AG04449 (cell line): ENCODE results near the gene POFUT1.

Experiments used
- CTCF ChIA-PET: fragments of 350-600 bp; formaldehyde crosslinking; extraction: SDS; loops from one replicate; lab custom pipeline; 2021; ENCODE audit warnings: antibody characterized with exemption; lab: Yijun Ruan, JAX
- POLR2A ChIA-PET: fragments of 400-600, 350-600 bp; formaldehyde crosslinking; extraction: SDS; loops from one replicate; lab custom pipeline; 2020; ENCODE audit warnings: antibody characterized with exemption, inconsistent platforms; lab: Yijun Ruan, JAX
- DNase-seq: peaks from one replicate; pipeline ENCODE4 v3.0.0-alpha.2; 2010; ENCODE audit warnings: low read depth, low spot score
- H3K4me3 ChIP-seq: 2 replicates; pipeline ENCODE4 v1.5.1; 2011; ENCODE audit warnings: low read depth, mild to moderate bottlenecking, control low read depth, low read length
- TF ChIP-seq, protein P1 (sequence below): IDR thresholded peaks from one replicate; pipeline ENCODE4 v1.5.1; 2011; ENCODE audit warnings: mild to moderate bottlenecking, moderate library complexity, low read length, control low read depth, inconsistent platforms; ENCODE audit not compliant: insufficient read depth; ENCODE audit errors: missing control alignments

The POFUT1 gene

DNA sequence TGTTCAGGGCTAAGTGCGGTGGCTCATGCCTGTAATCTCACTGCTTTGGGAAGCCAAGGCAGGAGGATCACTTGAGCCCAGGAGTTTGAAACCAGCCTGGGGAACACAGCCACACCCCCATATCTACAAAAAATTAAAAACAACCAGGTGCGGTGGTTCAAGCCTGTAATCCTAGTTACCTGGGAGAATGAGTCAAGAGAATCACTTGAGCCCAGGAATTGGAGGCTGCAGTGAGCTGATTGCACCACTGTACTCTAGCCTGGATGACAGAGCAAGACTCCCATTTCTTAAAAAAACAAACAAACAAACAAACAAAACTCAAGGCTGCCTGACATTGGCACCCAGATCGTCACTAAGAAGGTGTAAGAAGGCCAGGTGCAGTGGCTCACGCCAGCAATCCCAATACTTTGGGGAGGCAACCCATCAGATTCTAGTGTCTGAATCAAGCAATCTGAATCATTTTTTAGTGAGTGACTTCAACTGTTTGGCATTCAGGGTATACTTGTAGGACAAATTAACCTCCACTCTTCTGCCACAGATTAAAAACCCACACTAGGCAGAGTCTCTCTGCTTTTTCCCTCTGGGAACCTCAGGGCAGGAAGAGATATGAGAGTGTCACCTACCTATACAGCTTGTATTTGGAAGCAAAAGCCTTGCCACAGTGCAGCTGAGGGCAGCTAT, 6.2 kb upstream of the POFUT1 start:
- DNase-seq = no peak
- TF ChIP-seq, protein P1, sequence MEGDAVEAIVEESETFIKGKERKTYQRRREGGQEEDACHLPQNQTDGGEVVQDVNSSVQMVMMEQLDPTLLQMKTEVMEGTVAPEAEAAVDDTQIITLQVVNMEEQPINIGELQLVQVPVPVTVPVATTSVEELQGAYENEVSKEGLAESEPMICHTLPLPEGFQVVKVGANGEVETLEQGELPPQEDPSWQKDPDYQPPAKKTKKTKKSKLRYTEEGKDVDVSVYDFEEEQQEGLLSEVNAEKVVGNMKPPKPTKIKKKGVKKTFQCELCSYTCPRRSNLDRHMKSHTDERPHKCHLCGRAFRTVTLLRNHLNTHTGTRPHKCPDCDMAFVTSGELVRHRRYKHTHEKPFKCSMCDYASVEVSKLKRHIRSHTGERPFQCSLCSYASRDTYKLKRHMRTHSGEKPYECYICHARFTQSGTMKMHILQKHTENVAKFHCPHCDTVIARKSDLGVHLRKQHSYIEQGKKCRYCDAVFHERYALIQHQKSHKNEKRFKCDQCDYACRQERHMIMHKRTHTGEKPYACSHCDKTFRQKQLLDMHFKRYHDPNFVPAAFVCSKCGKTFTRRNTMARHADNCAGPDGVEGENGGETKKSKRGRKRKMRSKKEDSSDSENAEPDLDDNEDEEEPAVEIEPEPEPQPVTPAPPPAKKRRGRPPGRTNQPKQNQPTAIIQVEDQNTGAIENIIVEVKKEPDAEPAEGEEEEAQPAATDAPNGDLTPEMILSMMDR = no peak
- CTCF ChIA-PET = interaction anchor here (1.2 to 1.3 kb wide), 2 partner anchors 8 to 10 kb away, joined by 3 to 4 read pairs; no protein-coding TSS in a partner anchor
- H3K4me3 ChIP-seq = no peak overlapping the region
- POLR2A ChIA-PET = interaction anchor here (0.6 kb wide), 1 partner anchor 27 kb away, joined by 3 read pairs; no protein-coding TSS in a partner anchor

DNA sequence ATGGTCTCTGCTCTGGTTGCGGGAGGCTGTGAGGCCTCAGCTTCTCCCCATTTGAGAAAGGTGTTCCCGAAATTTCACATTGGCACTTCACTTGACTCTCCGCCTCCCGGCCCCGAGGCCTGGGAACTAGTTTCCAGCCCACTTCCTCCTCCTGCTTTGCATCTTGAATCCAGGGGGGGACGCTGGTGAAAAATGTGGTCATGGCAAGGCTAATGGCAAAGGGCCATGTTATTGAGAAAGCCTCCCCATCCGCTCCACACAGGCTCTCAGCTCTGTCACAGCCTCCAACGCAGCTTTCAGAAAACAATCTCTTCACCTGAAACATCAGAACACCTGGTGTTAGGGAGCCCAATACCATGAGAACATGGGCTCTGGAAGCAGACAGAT, 5.7 kb upstream of the POFUT1 start:
- ChIA-PET POLR2A (no interaction called here), CTCF (interaction anchor here (1.2 to 1.3 kb wide), 2 partner anchors 9 to 11 kb away, joined by 3 to 4 read pairs; no protein-coding TSS in a partner anchor)
- no peak overlapping the region for H3K4me3 ChIP-seq
- TF ChIP-seq, protein P1 = no peak
- no peak for DNase-seq

DNA sequence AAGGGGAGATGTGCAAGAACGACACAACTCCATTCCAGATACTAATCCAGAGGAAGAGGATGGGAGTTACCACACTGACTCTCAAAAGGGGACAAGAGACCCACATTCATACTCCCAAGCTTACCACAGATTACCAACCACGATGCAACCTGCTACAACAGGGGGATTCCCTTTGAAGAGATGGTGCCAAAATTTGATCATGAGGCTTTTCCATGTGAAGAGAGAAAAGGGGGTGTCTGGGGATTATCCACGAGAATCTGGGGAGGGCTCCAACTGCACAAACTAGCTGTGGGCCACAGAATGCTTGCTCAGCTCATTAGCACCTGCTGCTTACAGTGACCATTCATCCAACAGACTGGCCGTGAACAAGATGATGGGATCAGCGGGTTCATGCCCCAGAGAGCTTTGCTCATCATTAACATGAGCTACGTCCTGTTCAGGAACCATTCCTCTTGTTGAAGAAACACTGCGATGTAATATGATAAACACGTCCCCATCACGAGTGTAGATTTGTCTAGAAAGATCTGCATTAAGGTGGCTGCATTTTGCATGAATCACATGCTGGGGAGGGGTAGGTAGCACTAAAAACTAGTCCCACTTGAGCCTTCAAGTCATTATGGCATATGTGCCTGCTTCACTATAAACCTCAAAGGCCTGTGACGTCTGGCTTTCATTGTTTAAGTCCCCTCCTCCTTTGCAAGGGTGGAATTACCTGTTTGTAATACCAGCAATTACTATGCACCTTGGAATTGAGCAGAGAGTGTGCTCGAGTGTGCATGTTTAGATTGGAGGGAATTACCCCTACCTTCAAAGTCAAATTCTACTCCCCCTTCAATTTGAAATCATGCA, 4.1 kb upstream of the POFUT1 start:
- TF ChIP-seq, protein P1 = no peak
- ChIA-PET POLR2A (no interaction called here), CTCF (no interaction called here)
- no peak overlapping the region for H3K4me3 ChIP-seq
- DNase-seq = no peak

DNA sequence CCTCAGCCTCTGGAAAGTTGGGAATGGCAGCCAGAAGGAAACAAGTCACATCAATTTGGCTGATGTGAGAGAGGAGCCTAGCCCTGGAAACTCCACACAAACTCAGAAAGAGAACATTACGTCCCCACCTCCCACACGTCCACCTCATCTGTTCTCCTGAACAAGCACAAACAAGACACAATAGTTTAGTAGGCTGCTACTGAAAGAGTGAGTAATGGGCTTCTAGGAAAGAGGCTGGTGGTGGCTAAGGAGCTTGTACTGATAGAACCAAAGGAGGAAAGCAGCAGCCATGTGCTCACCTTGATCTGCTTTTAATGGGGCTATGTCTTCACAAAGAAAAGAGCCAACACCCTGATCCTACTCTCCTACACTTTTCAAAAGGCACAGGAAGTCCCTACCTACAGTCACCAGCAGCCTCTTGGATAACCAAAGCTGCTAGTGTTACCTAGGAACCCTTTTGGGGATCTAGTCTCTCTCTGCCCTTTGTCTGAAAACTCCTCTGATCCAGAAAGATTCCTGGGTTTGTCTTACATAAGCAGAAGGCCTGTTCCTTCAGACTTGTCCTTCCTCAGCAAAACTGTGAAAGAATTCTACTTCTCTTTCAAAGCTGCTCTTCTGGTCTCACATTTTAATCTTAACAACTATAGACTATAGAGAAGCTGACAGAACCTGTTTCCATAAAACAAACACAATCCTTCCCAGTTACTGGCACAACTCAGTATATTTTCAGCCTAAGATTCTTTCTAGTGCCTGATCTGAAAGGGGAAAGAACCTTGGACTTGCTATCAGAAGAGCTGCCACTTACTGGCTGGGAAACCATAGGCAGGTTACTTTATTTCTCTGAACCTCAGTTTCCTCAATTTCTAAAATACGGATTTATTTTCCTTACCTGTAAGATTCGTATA, 3.2 kb upstream of the POFUT1 start:
- POLR2A ChIA-PET = interaction anchor here (0.7 kb wide), 1 partner anchor 12 kb away, joined by 3 read pairs; no protein-coding TSS in a partner anchor

DNA sequence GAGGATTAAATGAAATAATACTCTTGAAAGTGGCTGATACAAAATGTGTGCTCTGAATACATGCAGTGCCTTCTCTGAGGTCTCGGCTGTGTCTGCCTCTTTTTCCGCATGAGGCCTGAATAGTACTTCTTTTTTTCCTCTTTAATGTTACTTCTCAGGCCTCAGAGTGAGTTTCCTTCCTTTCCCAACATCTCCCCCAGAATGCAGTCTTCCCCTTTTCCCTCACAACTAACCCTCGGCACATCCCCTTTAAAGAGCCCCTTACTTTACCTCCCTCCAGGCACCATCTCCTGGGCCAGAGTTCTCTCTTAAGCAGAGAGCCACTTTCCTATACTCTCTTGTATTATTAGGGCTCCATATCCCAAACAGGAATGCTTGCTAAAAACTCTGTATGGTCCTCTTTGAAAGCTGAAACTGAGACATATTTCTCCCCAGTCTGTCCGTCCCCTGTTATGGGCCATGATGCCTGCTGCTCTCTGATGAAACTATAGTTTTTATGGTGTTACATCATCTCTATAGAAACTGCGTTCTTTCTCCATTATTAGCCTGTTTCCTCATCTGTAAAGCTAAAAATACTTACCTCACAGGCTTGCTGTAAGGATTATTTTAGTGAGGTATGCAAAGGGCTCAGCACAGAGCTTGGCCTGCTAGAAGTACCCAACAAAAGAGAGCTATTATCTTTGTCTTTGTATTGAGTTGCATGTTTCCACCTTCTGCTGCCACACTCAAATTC, 2.4 kb upstream of the POFUT1 start:
- DNase-seq = no peak

More for the DNA sequence above, 3.2 kb upstream of the POFUT1 start:
- DNase-seq = no peak
- H3K4me3 ChIP-seq = no peak overlapping the region
- CTCF ChIA-PET = no interaction called here
- TF ChIP-seq, protein P1 = no peak

More for the DNA sequence above, 2.4 kb upstream of the POFUT1 start:
- ChIA-PET POLR2A (no interaction called here), CTCF (no interaction called here)
- H3K4me3 ChIP-seq = no peak overlapping the region; the same call in 1 of the 2 replicates
- TF ChIP-seq, protein P1 = no peak
